ENCODE data around the gene RASA1.
"Not testable (repeated sequence)": the region's sequence is repeated elsewhere in the genome, so short reads cannot be mapped to it uniquely, and the experiment has no call there.

Gene RASA1

GRCh38 chr5:87287266-87287665, 19.6 kb downstream of the RASA1 start:
- not testable (repeated sequence) for DNase-seq

GRCh38 chr5:87298692-87299362, 31.1 kb downstream of the RASA1 start:
- no peak for DNase-seq

GRCh38 chr5:87300176-87300575, 32.5 kb downstream of the RASA1 start:
- DNase-seq: no peak

- DNase-seq: peak; percentile 33
Measured at GRCh38 chr5:87300744-87301143, 33.1 kb downstream of the RASA1 start.

GRCh38 chr5:87302061-87302460, 34.4 kb downstream of the RASA1 start:
- no peak for DNase-seq

- DNase-seq: no peak
Measured at GRCh38 chr5:87303324-87303723, 35.6 kb downstream of the RASA1 start.

GRCh38 chr5:87306090-87306489, 38.4 kb downstream of the RASA1 start:
- not testable (repeated sequence) for DNase-seq

- DNase-seq: no peak
Measured at GRCh38 chr5:87307796-87308423, 40.2 kb downstream of the RASA1 start.

GRCh38 chr5:87311405-87312279, 44.0 kb downstream of the RASA1 start:
- no peak for DNase-seq

- DNase-seq: no peak
Measured at GRCh38 chr5:87313216-87313615, 45.5 kb downstream of the RASA1 start.

- DNase-seq: no peak
Measured at GRCh38 chr5:87319469-87319868, 51.8 kb downstream of the RASA1 start.

- DNase-seq: no peak
Measured at GRCh38 chr5:87321605-87322004, 53.9 kb downstream of the RASA1 start.

GRCh38 chr5:87322381-87322780, 54.7 kb downstream of the RASA1 start:
- no peak for DNase-seq

GRCh38 chr5:87327998-87328397, 60.3 kb downstream of the RASA1 start:
- DNase-seq: no peak

- DNase-seq: no peak
Measured at GRCh38 chr5:87329114-87329513, 61.4 kb downstream of the RASA1 start.

GRCh38 chr5:87339986-87340385, 72.3 kb downstream of the RASA1 start:
- no peak for DNase-seq

- DNase-seq: no peak
Measured at GRCh38 chr5:87340716-87341115, 73.0 kb downstream of the RASA1 start.

- DNase-seq: no peak
Measured at GRCh38 chr5:87347272-87347671, 79.6 kb downstream of the RASA1 start.

- no peak for DNase-seq
Measured at GRCh38 chr5:87347841-87348240, 80.2 kb downstream of the RASA1 start.

GRCh38 chr5:87354496-87354895, 86.8 kb downstream of the RASA1 start:
- no peak for DNase-seq

- DNase-seq: no peak
Measured at GRCh38 chr5:87359106-87359505, 91.4 kb downstream of the RASA1 start.

- DNase-seq: no peak
Measured at GRCh38 chr5:87360132-87360531, 92.4 kb downstream of the RASA1 start.

GRCh38 chr5:87361031-87361445, 93.4 kb downstream of the RASA1 start:
- DNase-seq: no peak

Data from activated T-cell treated with anti-CD3 and anti-CD28 coated beads for 4 hours (primary cell).